ENCODE results near the gene C2CD2L.

GRCh38 chr11:119087747-119088241 lies 19.4 kb upstream of the C2CD2L start:
- TF ChIP-seq CTCF (IDR thresholded peaks at IDR 0.05) = no peak
- TF ChIP-seq POLR2A (IDR thresholded peaks at IDR 0.05) = no peak
